Keratinocyte (primary cell): ENCODE results near the gene TFCP2L1. TPM values are rescaled to one million over a fixed set of nuclear protein-coding genes. Genes with fewer than 3 reads are reported as not detected.

Experiments
- DNase-seq: peaks from one replicate; pipeline ENCODE4 v3.0.0-alpha.2; 2011; ENCODE audit warnings: low read depth, missing footprints, low spot score
- FAIRE-seq: peaks from 2 replicates; lab custom pipeline; 2011; peaks lifted over from hg19 to GRCh38; lab: Jason Lieb, UNC
- H2AFZ ChIP-seq: 2 replicates; pipeline ENCODE4 v1.6.0; 2012; ENCODE audit warnings: low read length, control low read depth, inconsistent platforms; ENCODE audit not compliant: control insufficient read depth
- H3K27ac ChIP-seq: 2 replicates; pipeline ENCODE4 v1.5.1; 2011; ENCODE audit warnings: low read length; ENCODE audit not compliant: control insufficient read depth, insufficient read depth
- H3K27me3 ChIP-seq: 3 replicates; pipeline ENCODE4 v1.6.0; 2011; ENCODE audit warnings: low read length; ENCODE audit not compliant: control insufficient read depth, insufficient read depth; ENCODE audit errors: extremely low read depth
- H3K36me3 ChIP-seq, 2 experiments: 2 replicates in 1 of 2; 3 replicates in 1 of 2; pipeline ENCODE4 v1.5.1; 2011; ENCODE audit warnings: low read length in 2 of 2, mild to moderate bottlenecking in 1 of 2; ENCODE audit not compliant: control insufficient read depth in 2 of 2, insufficient read depth in 2 of 2; ENCODE audit errors: extremely low read depth in 1 of 2
- H3K4me1 ChIP-seq: 3 replicates; pipeline ENCODE4 v1.5.1; 2011; ENCODE audit warnings: low read length; ENCODE audit not compliant: control insufficient read depth, insufficient read depth; ENCODE audit errors: extremely low read depth
- H3K4me2 ChIP-seq: 3 replicates; pipeline ENCODE4 v1.6.0; 2011; ENCODE audit warnings: low read depth, low read length; ENCODE audit not compliant: control insufficient read depth, insufficient read depth; ENCODE audit errors: extremely low read depth
- H3K4me3 ChIP-seq, 3 experiments: fragments of 200-600 bp in 1 of 3; sonication (generic) in 1 of 3; 2 replicates in 2 of 3; 3 replicates in 1 of 3; pipeline ENCODE4 v1.5.1; 2011 to 2016; ENCODE audit warnings: low read length in 3 of 3, mild to moderate bottlenecking in 3 of 3, control low read depth in 2 of 3, inconsistent platforms in 1 of 3, low read depth in 1 of 3, mixed read lengths in 1 of 3, mixed run types in 1 of 3, moderate library complexity in 1 of 3; ENCODE audit not compliant: control insufficient read depth in 2 of 3, insufficient read depth in 2 of 3; ENCODE audit errors: extremely low read depth in 1 of 3
- H3K79me2 ChIP-seq: 2 replicates; pipeline ENCODE4 v1.6.0; 2012; ENCODE audit warnings: low read length; ENCODE audit not compliant: control insufficient read depth, insufficient read depth
- H3K9ac ChIP-seq: 3 replicates; pipeline ENCODE4 v1.6.0; 2011; ENCODE audit warnings: low read length; ENCODE audit not compliant: control insufficient read depth, insufficient read depth; ENCODE audit errors: extremely low read depth
- H3K9me1 ChIP-seq: 3 replicates; pipeline ENCODE4 v1.6.0; 2011; ENCODE audit warnings: low read length; ENCODE audit not compliant: control insufficient read depth, insufficient read depth; ENCODE audit errors: extremely low read depth
- H3K9me3 ChIP-seq: 2 replicates; pipeline ENCODE4 v1.5.1; 2012; ENCODE audit warnings: low read depth, low read length; ENCODE audit not compliant: control insufficient read depth
- H4K20me1 ChIP-seq: 3 replicates; pipeline ENCODE4 v1.6.0; 2011; ENCODE audit warnings: low read length; ENCODE audit not compliant: control insufficient read depth, insufficient read depth; ENCODE audit errors: extremely low read depth
- EZH2 ChIP-seq: IDR thresholded peaks from one replicate; pipeline ENCODE4 v1.6.1; 2012; ENCODE audit warnings: inconsistent platforms, mild to moderate bottlenecking, low read length, moderate library complexity
- dilution Hi-C: fragments of 300-500 bp; cut with MboI; formaldehyde crosslinking; loops from one replicate; pipeline ENCODE4 v1.7.0; 2020; ENCODE audit warnings: low sequenced_read_pairs; ENCODE audit not compliant: extremely low pct_ligation_motif_present
- polyA plus RNA-seq, 5 experiments: library from polyadenylated mRNA; depleted of rRNA in 3 of 5; stranded (reverse) in 3 of 5; stranded (forward) in 1 of 5; unstranded in 1 of 5; fragments of >200 nt; gene quantifications; 1 replicate in 1 of 5; 2 replicates in 3 of 5; 3 replicates in 1 of 5; pipeline versions ENCODE4 v1.2.1 to v1.2.3, GENCODE V29; 2011 to 2012; ENCODE audit warnings: missing spikeins in 2 of 5, low read depth in 1 of 5, low replicate concordance in 1 of 5
- TF ChIP-seq, protein P1 (sequence below), 3 experiments: IDR thresholded peaks in 1 of 3; conservative IDR thresholded peaks in 1 of 3; optimal IDR thresholded peaks in 1 of 3; 2 replicates in 2 of 3; 3 replicates in 1 of 3; pipeline versions ENCODE3 to v1.5.1; 2011; ENCODE audit warnings: low read length in 3 of 3, mild to moderate bottlenecking in 3 of 3, moderate library complexity in 2 of 3, control low read depth in 1 of 3, inconsistent platforms in 1 of 3; ENCODE audit not compliant: insufficient read depth in 2 of 3; ENCODE audit errors: extremely low read depth in 1 of 3

TFCP2L1 gene
- polyA plus RNA-seq, 1 donor (not counting 4 experiments of a cell fraction or from before 2014, with no cell fraction given), result 29.4 TPM

DNA sequence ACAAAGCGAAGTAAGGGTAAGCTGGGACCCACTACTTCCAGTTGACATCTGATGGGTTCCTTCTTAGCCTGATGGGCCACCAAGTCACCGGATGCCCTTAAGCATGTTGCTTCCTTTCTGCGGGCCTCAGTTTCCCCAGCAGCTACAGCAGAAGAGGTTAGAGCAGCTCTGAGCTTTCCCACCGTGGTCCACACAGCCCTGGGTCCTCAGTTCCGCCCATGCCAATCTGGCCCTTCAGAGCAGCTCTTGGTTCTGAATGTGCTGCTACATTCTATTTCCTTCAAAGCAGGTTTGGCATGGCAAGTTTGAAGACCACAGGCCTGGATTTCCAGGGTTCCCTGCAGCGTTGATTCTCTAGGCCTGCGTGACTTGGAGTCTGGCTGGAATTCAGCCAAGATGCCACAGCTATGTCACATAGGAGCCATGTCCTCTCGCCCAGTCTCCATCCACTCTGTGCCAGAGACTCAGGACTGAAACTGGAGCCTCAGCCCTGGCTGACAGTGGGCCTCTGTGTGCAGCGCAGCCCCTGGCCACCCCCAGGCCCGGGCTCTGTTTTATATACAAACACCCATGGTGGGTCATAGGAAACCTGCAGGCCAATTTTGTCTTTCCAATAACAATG is 79.6 kb downstream of the TFCP2L1 start:
- dilution Hi-C loops, result no loop called here
- DNase-seq (no peak), FAIRE-seq (no peak)
- Histone ChIP-seq H3K36me3 (no peaks in the 10 kb centered on the region), H3K9me3 (no peaks in the 10 kb centered on the region), H3K4me3 (no peak overlapping the region), H3K27me3 (no peaks in the 10 kb centered on the region), H3K9me1 (no peaks in the 10 kb centered on the region), H3K4me2 (no peak overlapping the region), H3K9ac (no peak overlapping the region), H2AFZ (no peak overlapping the region), H3K79me2 (no peaks in the 10 kb centered on the region), H4K20me1 (no peaks in the 10 kb centered on the region), H3K4me1 (peaks cover under 1% of the 10 kb centered on the region), H3K27ac (no peak overlapping the region)
- TF ChIP-seq, protein P1, sequence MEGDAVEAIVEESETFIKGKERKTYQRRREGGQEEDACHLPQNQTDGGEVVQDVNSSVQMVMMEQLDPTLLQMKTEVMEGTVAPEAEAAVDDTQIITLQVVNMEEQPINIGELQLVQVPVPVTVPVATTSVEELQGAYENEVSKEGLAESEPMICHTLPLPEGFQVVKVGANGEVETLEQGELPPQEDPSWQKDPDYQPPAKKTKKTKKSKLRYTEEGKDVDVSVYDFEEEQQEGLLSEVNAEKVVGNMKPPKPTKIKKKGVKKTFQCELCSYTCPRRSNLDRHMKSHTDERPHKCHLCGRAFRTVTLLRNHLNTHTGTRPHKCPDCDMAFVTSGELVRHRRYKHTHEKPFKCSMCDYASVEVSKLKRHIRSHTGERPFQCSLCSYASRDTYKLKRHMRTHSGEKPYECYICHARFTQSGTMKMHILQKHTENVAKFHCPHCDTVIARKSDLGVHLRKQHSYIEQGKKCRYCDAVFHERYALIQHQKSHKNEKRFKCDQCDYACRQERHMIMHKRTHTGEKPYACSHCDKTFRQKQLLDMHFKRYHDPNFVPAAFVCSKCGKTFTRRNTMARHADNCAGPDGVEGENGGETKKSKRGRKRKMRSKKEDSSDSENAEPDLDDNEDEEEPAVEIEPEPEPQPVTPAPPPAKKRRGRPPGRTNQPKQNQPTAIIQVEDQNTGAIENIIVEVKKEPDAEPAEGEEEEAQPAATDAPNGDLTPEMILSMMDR (optimal IDR thresholded peaks at IDR 0.05 in 1 of 3, IDR thresholded peaks at IDR 0.05 in 1 of 3, conservative IDR thresholded peaks at IDR 0.05 in 1 of 3; ENCODE audit: extremely low read depth in 1 of 3, insufficient read depth in 2 of 3, low read length in 3 of 3), result no peak
- no peak for TF ChIP-seq EZH2

DNA sequence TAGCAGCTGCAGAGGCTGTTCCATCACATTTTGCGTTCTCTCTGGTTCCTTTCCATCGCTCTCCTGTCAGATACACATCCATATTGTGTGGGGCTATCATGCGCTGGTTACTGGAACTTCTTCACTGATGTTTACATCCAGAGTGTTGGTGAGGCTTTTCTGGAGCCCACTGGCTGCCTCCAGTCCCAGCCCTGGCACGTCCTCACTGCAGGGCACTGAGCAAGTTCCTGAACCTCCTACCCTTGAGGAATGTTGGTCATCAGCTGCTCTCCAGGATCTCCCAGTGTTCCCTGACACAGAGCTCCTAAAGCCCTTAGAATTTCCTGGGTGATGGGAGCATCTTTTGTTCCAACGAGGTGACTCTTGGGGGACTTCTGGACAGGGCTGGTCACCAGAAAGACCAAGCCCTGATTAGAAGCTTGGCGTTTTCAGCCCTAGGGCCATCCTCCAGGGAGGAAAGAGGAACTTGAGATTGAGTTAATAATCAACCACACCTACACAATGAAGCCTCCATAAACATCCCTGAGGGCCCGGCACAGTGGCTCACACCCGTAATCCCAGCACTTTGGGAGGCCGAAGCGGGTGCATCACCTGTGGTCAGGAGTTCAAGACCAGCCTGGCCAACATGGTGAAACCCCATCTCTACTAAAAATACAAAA is 81.3 kb downstream of the TFCP2L1 start:
- Histone ChIP-seq H3K4me1 (no peaks in the 10 kb centered on the region), H3K27ac (no peak overlapping the region), H2AFZ (no peak overlapping the region), H3K27me3 (no peaks in the 10 kb centered on the region), H3K9ac (no peak overlapping the region), H3K79me2 (no peaks in the 10 kb centered on the region), H3K4me3 (no peak overlapping the region), H3K4me2 (no peak overlapping the region), H3K9me3 (no peaks in the 10 kb centered on the region), H4K20me1 (no peaks in the 10 kb centered on the region), H3K9me1 (no peaks in the 10 kb centered on the region), H3K36me3 (no peaks in the 10 kb centered on the region)
- dilution Hi-C loops, result no loop called here
- no peak for FAIRE-seq
- no peak for DNase-seq
- TF ChIP-seq EZH2, result no peak
- TF ChIP-seq, protein P1 (optimal IDR thresholded peaks at IDR 0.05 in 1 of 3, IDR thresholded peaks at IDR 0.05 in 1 of 3, conservative IDR thresholded peaks at IDR 0.05 in 1 of 3; ENCODE audit: extremely low read depth in 1 of 3, insufficient read depth in 2 of 3, low read length in 3 of 3), result no peak
